ENCODE data around the gene SH3PXD2A. TPM values are rescaled to one million over a fixed set of nuclear protein-coding genes. Genes with fewer than 3 reads are reported as not detected.

Gene SH3PXD2A
- total RNA-seq, 2 experiments from 2014 or later = 12.4 to 14.5 TPM

DNA sequence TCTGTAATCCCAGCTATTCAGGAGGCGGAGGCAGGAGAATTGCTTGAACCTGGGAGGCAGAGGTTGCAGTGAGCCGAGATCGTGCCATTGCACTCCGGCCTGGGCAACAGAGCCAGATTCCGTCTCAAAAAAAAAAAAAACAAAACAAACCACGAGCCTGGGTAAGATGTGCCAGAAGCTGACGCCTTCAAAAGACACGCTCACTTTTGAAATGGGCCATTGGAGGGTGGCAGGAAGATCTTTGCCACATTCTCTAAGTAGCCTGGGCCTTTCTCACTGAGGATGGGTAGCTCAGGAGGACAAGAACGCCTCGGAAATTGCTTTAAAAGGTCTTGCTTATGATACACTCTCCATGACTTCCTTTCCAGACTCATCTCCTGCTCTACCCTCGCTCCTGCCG is 172.7 kb downstream of the SH3PXD2A start:
- ATAC-seq (no peak), DNase-seq (no peak)
- peaks cover 17% of the 10 kb centered on the region for H3K4me1 Mint-ChIP-seq
- no peak overlapping the region for H3K4me3 Mint-ChIP-seq
- H3K36me3 Mint-ChIP-seq = no peaks in the 10 kb centered on the region
- no peaks in the 10 kb centered on the region for H3K9me3 Mint-ChIP-seq (ENCODE audit: low read depth)
- no peak overlapping the region for H3K27ac Mint-ChIP-seq
- CTCF ChIA-PET = interaction anchor here (2.3 kb wide), 1 partner anchor 77 kb away, joined by 9 read pairs; no protein-coding TSS in a partner anchor
- no peaks in the 10 kb centered on the region for H3K27me3 Mint-ChIP-seq

DNA sequence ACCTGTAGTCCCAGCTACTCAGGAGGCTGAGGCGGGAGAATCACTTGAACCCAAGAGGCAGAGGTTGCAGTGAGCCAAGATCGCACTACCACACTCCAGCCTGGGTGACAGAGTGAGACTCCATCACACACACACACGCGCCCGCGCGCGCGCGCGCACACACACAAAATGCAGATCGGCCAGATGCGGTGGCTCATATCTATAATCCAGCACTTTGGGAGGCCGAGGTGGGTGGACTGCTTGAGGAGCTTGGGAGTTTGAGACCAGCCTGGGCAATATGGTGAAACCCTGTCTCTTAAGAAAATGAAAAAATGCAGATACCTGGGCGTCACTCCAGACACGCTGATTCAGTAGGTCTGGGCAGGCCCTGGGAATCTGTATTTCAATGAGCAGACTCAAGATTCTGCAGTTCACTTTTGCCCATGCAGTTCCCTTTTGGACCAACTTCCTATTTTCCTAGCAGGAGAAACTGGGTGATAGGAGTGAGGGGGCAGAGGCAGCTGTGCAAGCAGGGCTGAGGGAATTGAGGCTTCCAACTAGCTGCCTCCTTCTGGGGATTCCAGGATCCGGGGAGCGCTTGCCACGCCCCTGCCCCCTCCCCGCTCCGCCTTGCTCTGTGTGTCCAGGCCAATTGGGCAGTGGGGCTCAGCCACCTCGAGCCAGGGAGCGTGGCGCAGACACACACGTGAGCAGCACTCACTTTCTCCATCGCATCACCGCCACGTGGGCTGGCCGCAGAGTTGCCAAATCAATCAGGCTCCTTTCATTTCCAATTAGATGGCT is 173.6 kb downstream of the SH3PXD2A start:
- H3K9me3 Mint-ChIP-seq (ENCODE audit: low read depth) = no peaks in the 10 kb centered on the region
- no peak overlapping the region for H3K4me3 Mint-ChIP-seq
- no peak overlapping the region for H3K27ac Mint-ChIP-seq
- CTCF ChIA-PET = interaction anchor here (2.3 kb wide), 1 partner anchor 76 kb away, joined by 9 read pairs; no protein-coding TSS in a partner anchor
- H3K36me3 Mint-ChIP-seq = no peaks in the 10 kb centered on the region
- peaks cover 19% of the 10 kb centered on the region for H3K4me1 Mint-ChIP-seq
- DNase-seq (no peak), ATAC-seq (no peak)
- no peaks in the 10 kb centered on the region for H3K27me3 Mint-ChIP-seq

DNA sequence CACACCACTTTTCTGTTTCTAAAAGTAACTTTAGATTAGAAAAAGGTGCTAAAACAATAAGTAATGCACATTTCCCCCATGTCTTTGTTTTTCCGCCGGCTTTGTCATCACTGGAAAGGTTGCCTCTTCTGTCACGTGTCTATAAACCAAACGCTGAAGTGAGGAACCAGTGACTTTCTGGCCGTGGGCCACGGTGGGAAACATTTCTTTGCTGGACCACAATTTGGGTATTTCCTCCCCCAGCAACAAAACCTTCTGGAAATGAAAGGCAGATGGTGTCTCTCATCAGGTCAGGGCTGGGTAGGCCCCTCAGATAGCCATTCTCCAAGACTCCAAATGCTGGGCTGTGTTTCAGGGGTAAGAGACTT is 174.5 kb downstream of the SH3PXD2A start:
- H3K27ac Mint-ChIP-seq = no peak overlapping the region
- no peaks in the 10 kb centered on the region for H3K9me3 Mint-ChIP-seq (ENCODE audit: low read depth)
- ATAC-seq (no peak), DNase-seq (no peak)
- CTCF ChIA-PET = interaction anchor here (1.4 to 2.3 kb wide), 2 partner anchors 19 to 75 kb away, joined by 3 to 9 read pairs; no protein-coding TSS in a partner anchor
- peaks cover 17% of the 10 kb centered on the region for H3K4me1 Mint-ChIP-seq
- no peaks in the 10 kb centered on the region for H3K36me3 Mint-ChIP-seq
- no peak overlapping the region for H3K4me3 Mint-ChIP-seq
- H3K27me3 Mint-ChIP-seq = no peaks in the 10 kb centered on the region

DNA sequence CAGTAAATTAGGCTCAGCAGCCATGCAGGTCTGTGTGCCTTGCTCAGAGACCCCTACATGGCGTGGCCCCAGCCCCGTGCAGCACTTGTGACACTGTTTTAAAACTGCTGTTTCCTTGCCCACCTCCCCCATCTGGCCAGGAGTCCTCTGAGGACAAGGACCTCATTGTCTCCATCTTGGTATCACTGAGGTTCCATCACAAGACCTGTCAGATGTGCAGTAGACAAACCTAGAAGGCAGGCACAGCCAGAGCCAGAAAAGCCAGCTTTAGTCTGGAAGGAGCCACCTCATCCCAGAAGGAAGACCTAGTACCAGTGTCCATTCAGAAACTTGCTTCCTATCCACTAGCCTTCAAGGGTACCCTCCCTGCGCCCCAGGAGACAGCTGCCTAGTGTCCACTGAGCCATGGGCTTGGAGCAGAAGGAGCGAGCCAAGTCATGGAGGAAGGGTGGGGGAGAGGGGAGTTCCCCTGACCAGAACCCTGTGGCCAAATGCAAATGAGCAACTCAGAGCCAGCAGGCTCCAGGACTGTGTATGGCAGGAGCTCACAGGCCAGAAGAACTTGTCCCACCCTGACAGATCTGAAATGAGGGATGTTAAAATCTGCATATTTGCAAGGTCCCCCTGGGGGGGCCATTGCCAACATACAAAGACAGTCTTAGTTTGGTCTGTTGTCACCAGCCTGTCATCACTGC is 176.1 kb downstream of the SH3PXD2A start:
- DNase-seq = no peak
- CTCF ChIA-PET = interaction anchor here (0.6 to 2.7 kb wide), 10 partner anchors 11 to 187 kb away, joined by 3 to 12 read pairs (median 4); no protein-coding TSS in a partner anchor
- Mint-ChIP-seq H3K4me3 (no peak overlapping the region), H3K27ac (no peak overlapping the region), H3K9me3 (ENCODE audit: low read depth) (no peaks in the 10 kb centered on the region), H3K36me3 (no peaks in the 10 kb centered on the region), H3K27me3 (no peaks in the 10 kb centered on the region), H3K4me1 (peaks cover 17% of the 10 kb centered on the region)
- ATAC-seq = no peak

DNA sequence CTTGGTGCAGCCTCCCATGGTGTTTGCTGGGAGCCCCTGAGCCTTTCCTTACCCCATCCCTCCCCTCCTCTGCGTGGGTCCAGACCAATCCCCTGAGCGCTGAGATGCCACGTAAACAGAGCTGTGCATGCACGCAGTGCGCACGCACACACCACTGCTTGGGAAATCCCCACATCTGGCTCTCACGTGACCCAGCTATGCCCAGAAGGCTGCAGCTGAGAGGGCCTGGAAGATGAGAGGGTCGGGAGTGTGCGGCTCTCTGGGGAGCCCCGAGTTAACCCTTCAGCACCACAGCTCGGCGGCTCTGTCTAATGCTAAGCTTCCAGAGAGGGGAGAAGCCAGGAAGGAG is 177.2 kb downstream of the SH3PXD2A start:
- CTCF ChIA-PET = interaction anchor here (1.0 to 2.7 kb wide), 8 partner anchors 8 to 186 kb away, joined by 3 to 12 read pairs (median 6); no protein-coding TSS in a partner anchor
- peak; percentile 99 for ATAC-seq
- Mint-ChIP-seq H3K4me3 (peak overlapping the region; percentile 68), H3K4me1 (peaks cover 17% of the 10 kb centered on the region), H3K36me3 (no peaks in the 10 kb centered on the region), H3K9me3 (ENCODE audit: low read depth) (no peaks in the 10 kb centered on the region), H3K27ac (peak overlapping the region; percentile 85), H3K27me3 (no peaks in the 10 kb centered on the region)
- DNase-seq = peak; percentile 91

DNA sequence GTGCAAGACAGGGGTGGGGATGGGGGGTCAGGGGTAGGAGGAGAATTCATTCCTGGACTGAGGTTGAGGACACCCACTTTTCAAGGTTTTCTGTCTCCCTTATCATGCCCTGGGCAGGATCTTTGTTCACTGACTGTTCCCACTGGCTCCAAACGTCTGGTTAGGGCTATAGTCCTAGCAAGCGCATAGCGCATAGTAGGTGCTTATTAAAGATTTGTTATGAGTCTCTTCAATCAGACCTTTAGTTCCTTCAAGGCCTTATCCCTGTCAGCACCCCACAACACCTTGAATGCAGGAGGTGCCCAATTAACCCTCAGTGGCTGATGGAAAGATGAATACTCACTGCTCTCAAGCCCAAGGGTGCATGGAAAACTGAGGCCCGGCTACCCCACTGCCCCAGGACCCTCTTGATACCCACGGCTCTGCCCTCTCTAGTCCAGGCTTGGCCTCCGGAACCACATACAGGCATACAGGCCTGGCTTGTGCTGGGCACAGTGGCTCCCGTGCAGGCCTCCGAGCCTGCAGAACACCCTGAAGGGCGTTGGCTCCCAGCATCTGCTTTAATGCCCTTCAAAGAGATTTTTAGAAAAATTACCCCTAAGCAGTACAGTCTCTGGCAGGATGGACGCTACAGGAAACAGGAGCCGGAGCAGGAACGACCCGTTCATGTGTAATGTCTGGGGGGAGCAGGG is 177.7 kb downstream of the SH3PXD2A start:
- ATAC-seq (no peak), DNase-seq (no peak)
- CTCF ChIA-PET = interaction anchor here (1.0 to 2.7 kb wide), 6 partner anchors 9 to 185 kb away, joined by 3 to 12 read pairs (median 5); no protein-coding TSS in a partner anchor

DNA sequence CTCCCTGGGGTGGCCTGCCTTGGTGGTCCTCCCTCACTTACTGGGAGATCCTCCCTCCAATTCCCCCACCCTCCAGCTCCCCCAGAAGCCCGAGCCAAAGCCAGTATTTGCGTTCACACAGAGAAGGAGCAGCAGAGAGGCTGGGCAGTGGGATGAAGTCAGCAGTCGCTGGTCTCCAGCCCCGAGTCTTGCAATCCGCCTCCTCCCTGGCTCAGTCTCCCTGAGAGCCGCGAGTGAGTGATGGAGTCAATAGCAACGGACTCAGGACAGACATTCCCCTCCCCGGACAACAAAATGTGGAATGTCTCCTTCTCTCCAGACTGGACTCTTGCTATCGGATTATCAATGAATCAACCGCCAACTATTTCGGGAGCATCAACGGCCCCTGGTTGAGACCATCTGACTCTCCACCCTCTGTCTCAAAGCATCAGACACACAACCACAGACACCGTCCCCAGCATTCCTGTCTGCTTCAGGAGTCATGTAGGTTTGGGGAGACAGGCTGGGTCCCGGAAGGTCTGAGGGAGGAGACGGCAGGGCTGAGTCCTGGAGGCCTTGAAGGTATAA is 178.4 kb downstream of the SH3PXD2A start:
- ATAC-seq (no peak), DNase-seq (no peak)
- CTCF ChIA-PET = interaction anchor here (3.2 kb wide), 1 partner anchor 9 kb away, joined by 21 read pairs; no protein-coding TSS in a partner anchor
- Mint-ChIP-seq H3K4me1 (peaks cover 17% of the 10 kb centered on the region), H3K4me3 (no peak overlapping the region), H3K27me3 (no peaks in the 10 kb centered on the region), H3K9me3 (ENCODE audit: low read depth) (no peaks in the 10 kb centered on the region), H3K27ac (no peak overlapping the region), H3K36me3 (no peaks in the 10 kb centered on the region)

More for the DNA sequence above, 177.7 kb downstream of the SH3PXD2A start:
- no peaks in the 10 kb centered on the region for H3K9me3 Mint-ChIP-seq (ENCODE audit: low read depth)
- H3K4me1 Mint-ChIP-seq = peaks cover 17% of the 10 kb centered on the region
- H3K27me3 Mint-ChIP-seq = no peaks in the 10 kb centered on the region
- H3K27ac Mint-ChIP-seq = peak overlapping the region; percentile 85
- H3K4me3 Mint-ChIP-seq = peak overlapping the region; percentile 68
- no peaks in the 10 kb centered on the region for H3K36me3 Mint-ChIP-seq

DNA sequence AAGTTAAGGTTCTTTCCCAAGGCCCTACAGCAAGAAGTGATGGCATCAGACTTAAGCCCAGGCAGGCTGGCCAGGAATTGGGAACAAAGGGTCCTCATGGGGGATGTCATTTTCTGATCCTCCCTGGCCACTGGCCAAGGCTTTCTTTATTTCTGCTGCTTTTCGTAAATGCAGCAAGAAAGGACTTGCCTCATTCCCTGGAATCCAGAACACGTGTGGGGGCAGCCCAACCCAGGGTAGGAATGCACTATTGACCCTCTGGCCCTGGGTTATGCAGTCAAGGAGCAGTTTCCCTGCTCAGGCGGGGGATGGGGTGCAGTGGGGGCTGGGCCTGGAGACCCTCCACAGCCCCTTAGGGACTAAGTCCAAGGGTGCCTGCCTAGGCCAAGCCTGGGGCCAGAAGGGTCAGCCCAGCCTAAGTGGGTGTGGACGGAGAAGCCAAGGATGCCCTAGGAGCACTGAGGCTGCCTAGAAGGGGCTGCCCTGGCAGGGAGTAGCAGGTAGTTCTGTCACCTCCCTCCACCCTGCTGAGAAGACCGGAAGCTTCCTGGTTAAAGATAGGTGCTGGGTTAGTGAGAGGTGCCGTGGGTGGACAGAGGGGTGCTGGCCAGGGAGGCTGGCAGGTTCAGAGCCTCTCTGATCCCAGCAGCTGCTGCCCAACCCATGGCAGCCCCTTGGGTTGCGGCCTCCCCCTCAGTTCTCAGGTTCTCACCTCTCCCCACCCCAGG is 179.2 kb downstream of the SH3PXD2A start:
- no peak for DNase-seq
- ATAC-seq = no peak
- Mint-ChIP-seq H3K9me3 (ENCODE audit: low read depth) (no peaks in the 10 kb centered on the region), H3K4me1 (peaks cover 17% of the 10 kb centered on the region), H3K27ac (no peak overlapping the region), H3K36me3 (no peaks in the 10 kb centered on the region), H3K27me3 (no peaks in the 10 kb centered on the region), H3K4me3 (no peak overlapping the region)
- CTCF ChIA-PET = interaction anchor here (3.2 kb wide), 1 partner anchor 9 kb away, joined by 21 read pairs; no protein-coding TSS in a partner anchor

DNA sequence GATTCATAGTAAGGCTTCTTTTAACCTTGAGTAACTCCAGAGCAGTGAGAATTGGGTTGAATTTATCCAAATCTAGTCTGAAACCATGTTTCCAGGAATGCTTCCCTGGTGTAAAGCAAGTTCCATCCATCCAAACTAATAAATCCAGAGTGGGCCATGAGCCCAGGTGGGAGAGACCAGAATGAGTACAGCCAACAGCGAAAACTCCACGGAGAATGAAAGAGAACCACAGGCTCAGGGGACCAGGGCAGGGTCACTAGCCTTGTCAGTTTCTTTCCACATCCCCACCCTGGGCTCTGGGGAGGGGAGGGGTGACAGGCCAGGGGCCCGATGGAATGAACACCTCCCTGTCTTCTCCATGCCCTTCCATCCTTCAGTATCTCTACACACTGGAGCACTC is 181.8 kb downstream of the SH3PXD2A start:
- no peak overlapping the region for H3K27ac Mint-ChIP-seq
- CTCF ChIA-PET = no interaction called here
- no peak overlapping the region for H3K4me3 Mint-ChIP-seq
- no peaks in the 10 kb centered on the region for H3K36me3 Mint-ChIP-seq
- H3K27me3 Mint-ChIP-seq = no peaks in the 10 kb centered on the region
- ATAC-seq (no peak), DNase-seq (no peak)
- peaks cover 17% of the 10 kb centered on the region for H3K4me1 Mint-ChIP-seq
- H3K9me3 Mint-ChIP-seq (ENCODE audit: low read depth) = no peaks in the 10 kb centered on the region

DNA sequence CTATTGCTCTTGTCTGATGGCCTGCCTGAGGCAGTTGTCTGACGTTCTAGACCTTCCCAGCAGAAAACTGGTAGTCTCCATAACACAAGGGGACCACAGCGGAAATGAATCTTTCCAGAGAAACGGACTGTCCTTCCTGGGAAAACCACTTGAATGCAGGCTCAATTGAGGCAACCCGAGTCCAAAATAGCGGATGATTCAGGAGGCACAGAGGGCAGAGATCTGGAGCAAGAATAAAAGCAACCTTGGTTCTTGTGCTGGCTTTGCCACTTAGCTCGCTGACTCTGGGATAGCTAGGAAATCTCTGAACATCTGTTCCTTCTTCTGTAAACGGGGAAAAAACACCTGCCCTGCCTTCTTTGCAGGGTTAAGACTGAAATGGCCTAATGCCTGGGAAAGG is 183.0 kb downstream of the SH3PXD2A start:
- no peak for ATAC-seq
- no peak for DNase-seq
- no peaks in the 10 kb centered on the region for H3K9me3 Mint-ChIP-seq (ENCODE audit: low read depth)
- H3K36me3 Mint-ChIP-seq = no peaks in the 10 kb centered on the region
- no peak overlapping the region for H3K27ac Mint-ChIP-seq
- H3K27me3 Mint-ChIP-seq = no peaks in the 10 kb centered on the region
- peaks cover 10% of the 10 kb centered on the region for H3K4me1 Mint-ChIP-seq
- no peak overlapping the region for H3K4me3 Mint-ChIP-seq
- CTCF ChIA-PET = no interaction called here

DNA sequence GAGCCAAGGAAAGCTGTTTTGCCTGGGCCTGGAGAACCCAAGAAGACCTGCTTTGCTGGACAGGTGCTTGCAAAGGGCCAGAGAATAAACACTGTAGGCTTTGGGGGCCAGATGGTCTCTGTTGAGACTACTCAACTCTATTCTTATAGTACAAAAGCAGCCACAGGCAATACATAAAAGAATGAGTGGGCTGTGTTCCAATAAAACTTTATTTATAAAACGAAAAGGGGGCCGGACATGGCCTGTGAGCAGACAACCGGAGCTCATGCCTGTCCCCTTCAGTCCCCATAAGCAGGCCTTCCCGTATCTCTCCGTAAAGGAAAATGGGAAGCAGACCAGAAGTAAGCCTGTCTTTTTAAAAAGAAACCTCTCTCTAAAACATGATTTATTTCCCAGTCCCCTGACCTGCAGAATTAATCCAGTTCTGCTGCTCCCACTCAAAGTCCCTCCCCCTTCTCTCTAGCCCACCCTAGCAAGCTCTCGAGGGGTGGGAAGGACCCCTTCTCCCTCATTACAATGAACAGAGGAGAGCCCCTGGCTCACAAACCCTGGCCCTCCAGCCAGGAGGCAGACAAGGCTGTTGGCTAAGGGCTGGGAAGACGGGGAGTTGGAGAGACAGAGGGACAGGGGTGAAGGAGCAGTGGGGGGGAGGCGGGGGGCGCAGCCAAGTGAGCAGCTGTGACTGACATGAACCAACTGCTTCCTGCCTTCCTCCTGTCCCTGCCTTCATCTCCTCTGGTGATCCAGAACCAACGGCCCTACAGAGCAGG is 184.1 kb downstream of the SH3PXD2A start:
- no peaks in the 10 kb centered on the region for H3K27me3 Mint-ChIP-seq
- CTCF ChIA-PET = interaction anchor here (2.4 kb wide), 1 partner anchor 15 kb away, joined by 16 read pairs; no protein-coding TSS in a partner anchor
- DNase-seq = no peak
- ATAC-seq = no peak
- peaks cover 10% of the 10 kb centered on the region for H3K4me1 Mint-ChIP-seq
- no peaks in the 10 kb centered on the region for H3K9me3 Mint-ChIP-seq (ENCODE audit: low read depth)
- no peak overlapping the region for H3K4me3 Mint-ChIP-seq
- no peak overlapping the region for H3K27ac Mint-ChIP-seq
- no peaks in the 10 kb centered on the region for H3K36me3 Mint-ChIP-seq

DNA sequence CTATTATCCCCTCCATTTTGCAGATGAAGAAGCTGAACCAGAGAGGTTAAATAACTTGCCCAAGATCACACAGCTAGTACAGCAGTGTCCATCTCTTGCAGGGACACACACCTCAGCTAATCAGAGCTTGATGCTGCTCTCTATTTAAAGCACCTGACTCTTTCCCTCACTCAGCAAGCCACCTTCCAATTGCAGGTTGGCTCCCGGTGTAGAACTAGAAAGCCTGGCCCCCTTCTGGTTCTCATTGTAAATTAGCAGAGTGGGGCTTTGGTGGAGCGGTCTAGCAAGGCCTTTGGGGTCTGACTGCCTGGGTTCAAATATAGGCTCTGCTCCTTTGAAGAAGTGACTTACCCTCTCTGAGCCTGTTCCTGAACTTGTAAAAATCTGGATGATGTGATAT is 185.4 kb downstream of the SH3PXD2A start:
- ATAC-seq (no peak), DNase-seq (no peak)
- Mint-ChIP-seq H3K36me3 (no peaks in the 10 kb centered on the region), H3K27me3 (no peaks in the 10 kb centered on the region), H3K4me3 (no peak overlapping the region), H3K9me3 (ENCODE audit: low read depth) (no peaks in the 10 kb centered on the region), H3K27ac (no peak overlapping the region), H3K4me1 (peaks cover 10% of the 10 kb centered on the region)
- CTCF ChIA-PET = interaction anchor here (2.4 kb wide), 1 partner anchor 17 kb away, joined by 16 read pairs; no protein-coding TSS in a partner anchor

Measured in activated CD8-positive, alpha-beta memory T cell treated with anti-CD3 and anti-CD28 coated beads, Interleukin-2, amount 10 ng/mL, durations not matched to agents 7 days and 5 days (primary cell).